Measurements from ENCODE around the gene KCTD15. TPM values are rescaled to one million over a fixed set of nuclear protein-coding genes. Genes with fewer than 3 reads are reported as not detected.

Gene KCTD15
- total RNA-seq, 3 donors from 2014 or later (not counting 1 experiment from before 2014, with no cell fraction given): 0.59 to 4.7 (median 1.4) TPM

GRCh38 chr19:33773704-33774624, 22.7 kb upstream of the KCTD15 start:
- Mint-ChIP-seq H3K27ac (no peak overlapping the region), H3K4me1 (peaks cover 0 to 8% of the 10 kb centered on the region in 2 donors), H3K27me3 (ENCODE audit: low read depth in 2 of 2) (peaks cover under 1 to 13% of the 10 kb centered on the region in 2 donors), H3K4me3 (no peak overlapping the region), H3K36me3 (no peaks in the 10 kb centered on the region), H3K9me3 (no peaks in the 10 kb centered on the region)
- TF ChIP-seq CTCF (IDR thresholded peaks at IDR 0.05): no peak
- 53% methylated on average over 6 of the region's 6 CpGs for WGBS (ENCODE audit: insufficient coverage)
- Histone ChIP-seq H3K36me3 (ENCODE audit: control insufficient read depth, insufficient read depth, low read length) (no peaks in the 10 kb centered on the region), H3K4me1 (ENCODE audit: control insufficient read depth, insufficient read depth, low read length) (peaks cover 3% of the 10 kb centered on the region), H3K27ac (ENCODE audit: low read length) (no peak overlapping the region), H3K27me3 (ENCODE audit: control insufficient read depth, insufficient read depth, low read length) (no peaks in the 10 kb centered on the region), H3K4me3 (ENCODE audit: low read length) (no peak overlapping the region), H3K9me3 (ENCODE audit: control insufficient read depth, insufficient read depth, low read length) (no peaks in the 10 kb centered on the region)
- DNase-seq (no peak), ATAC-seq (no peak)
- intact Hi-C loops (cut with micrococcal nuclease): loop anchor here (5.0 kb wide), 1 partner anchor 537 kb away; no protein-coding TSS in a partner anchor

- WGBS (ENCODE audit: insufficient coverage): 70% methylated on average over 6 of the region's 6 CpGs
- Histone ChIP-seq H3K4me3 (ENCODE audit: low read length) (no peak overlapping the region), H3K4me1 (ENCODE audit: control insufficient read depth, insufficient read depth, low read length) (peaks cover 3% of the 10 kb centered on the region), H3K27me3 (ENCODE audit: control insufficient read depth, insufficient read depth, low read length) (no peaks in the 10 kb centered on the region), H3K36me3 (ENCODE audit: control insufficient read depth, insufficient read depth, low read length) (no peaks in the 10 kb centered on the region), H3K27ac (ENCODE audit: low read length) (no peak overlapping the region), H3K9me3 (ENCODE audit: control insufficient read depth, insufficient read depth, low read length) (no peaks in the 10 kb centered on the region)
- H3K36me3 Mint-ChIP-seq: no peaks in the 10 kb centered on the region
- H3K4me3 Mint-ChIP-seq: no peak overlapping the region
- ATAC-seq (no peak), DNase-seq (no peak)
- peaks cover 8 to 17% of the 10 kb centered on the region in 2 donors for H3K27me3 Mint-ChIP-seq (ENCODE audit: low read depth in 2 of 2)
- H3K27ac Mint-ChIP-seq: no peak overlapping the region
- intact Hi-C loops (cut with micrococcal nuclease): loop anchor here (5.0 kb wide), 2 partner anchors 373 to 537 kb away; no protein-coding TSS in a partner anchor
- H3K9me3 Mint-ChIP-seq: no peaks in the 10 kb centered on the region
- TF ChIP-seq CTCF (IDR thresholded peaks at IDR 0.05): no peak
- H3K4me1 Mint-ChIP-seq: peaks cover 0 to 15% of the 10 kb centered on the region in 2 donors
Measured at GRCh38 chr19:33774751-33775150, 21.9 kb upstream of the KCTD15 start.

- Mint-ChIP-seq H3K4me3 (no peak overlapping the region), H3K27ac (no peak overlapping the region), H3K4me1 (peaks cover 0 to 21% of the 10 kb centered on the region in 2 donors), H3K9me3 (no peaks in the 10 kb centered on the region), H3K36me3 (no peaks in the 10 kb centered on the region), H3K27me3 (ENCODE audit: low read depth in 2 of 2) (peaks cover 16 to 23% of the 10 kb centered on the region in 2 donors)
- Histone ChIP-seq H3K36me3 (ENCODE audit: control insufficient read depth, insufficient read depth, low read length) (no peaks in the 10 kb centered on the region), H3K9me3 (ENCODE audit: control insufficient read depth, insufficient read depth, low read length) (no peaks in the 10 kb centered on the region), H3K4me1 (ENCODE audit: control insufficient read depth, insufficient read depth, low read length) (peaks cover 3% of the 10 kb centered on the region), H3K4me3 (ENCODE audit: low read length) (no peak overlapping the region), H3K27ac (ENCODE audit: low read length) (no peak overlapping the region), H3K27me3 (ENCODE audit: control insufficient read depth, insufficient read depth, low read length) (no peaks in the 10 kb centered on the region)
- ATAC-seq: no peak
- no peak for TF ChIP-seq CTCF (IDR thresholded peaks at IDR 0.05)
- intact Hi-C loops (cut with micrococcal nuclease): loop anchor here (5.0 kb wide), 1 partner anchor 371 kb away; no protein-coding TSS in a partner anchor
- no peak for DNase-seq
- 88% methylated on average over 9 of the region's 9 CpGs for WGBS (ENCODE audit: insufficient coverage)
Measured at GRCh38 chr19:33775731-33776487, 20.8 kb upstream of the KCTD15 start.
